Mesenchymal stem cell (in vitro differentiated cells and primary cell): Measurements from ENCODE around the gene TAAR6.
"Not testable (repeated sequence)": the region's sequence is repeated elsewhere in the genome, so short reads cannot be mapped to it uniquely, and the experiment has no call there.

Source experiments
- DNase-seq: peaks from one replicate; pipeline ENCODE4 v3.0.0-alpha.2; 2013
- H2AFZ ChIP-seq: one replicate; pipeline ENCODE4 v1.6.1; 2013; ENCODE audit warnings: low read depth, mild to moderate bottlenecking, control low read depth, inconsistent platforms, low read length, moderate library complexity
- H2AK5ac ChIP-seq: 2 replicates; pipeline ENCODE4 v1.6.1; 2013; ENCODE audit warnings: low read length, moderate library complexity, mild to moderate bottlenecking, inconsistent platforms; ENCODE audit not compliant: severe bottlenecking
- H2BK120ac ChIP-seq: one replicate; pipeline ENCODE4 v1.6.1; 2013; ENCODE audit warnings: low read depth, mild to moderate bottlenecking, inconsistent platforms, low read length, moderate library complexity
- H2BK12ac ChIP-seq, 2 experiments: one replicate each; pipeline ENCODE4 v1.6.1; 2013; ENCODE audit warnings: inconsistent platforms in 2 of 2, low read length in 2 of 2, mild to moderate bottlenecking in 2 of 2, moderate library complexity in 2 of 2, control low read depth in 1 of 2
- H2BK15ac ChIP-seq: one replicate; pipeline ENCODE4 v1.6.1; 2013; ENCODE audit warnings: mild to moderate bottlenecking, low read depth, inconsistent platforms; ENCODE audit not compliant: poor library complexity, severe bottlenecking
- H2BK5ac ChIP-seq: 2 replicates; pipeline ENCODE4 v1.6.1; 2013; ENCODE audit warnings: low read depth, mild to moderate bottlenecking, low read length, control low read depth, inconsistent platforms; ENCODE audit not compliant: poor library complexity, severe bottlenecking
- H3K14ac ChIP-seq, 2 experiments: one replicate each; pipeline ENCODE4 v1.6.1; 2013; ENCODE audit warnings: inconsistent platforms in 2 of 2, low read length in 2 of 2, control low read depth in 1 of 2, mild to moderate bottlenecking in 1 of 2, moderate library complexity in 1 of 2
- H3K18ac ChIP-seq, 2 experiments: one replicate each; pipeline ENCODE4 v1.6.1; 2013; ENCODE audit warnings: inconsistent platforms in 2 of 2, low read length in 2 of 2, control low read depth in 1 of 2, low read depth in 1 of 2, mild to moderate bottlenecking in 1 of 2
- H3K23ac ChIP-seq, 2 experiments: one replicate each; pipeline ENCODE4 v1.6.1; 2013; ENCODE audit warnings: inconsistent platforms in 2 of 2, low read length in 2 of 2, mild to moderate bottlenecking in 2 of 2, moderate library complexity in 2 of 2, control low read depth in 1 of 2
- H3K27ac ChIP-seq: 2 replicates; pipeline ENCODE4 v1.5.1; 2013; ENCODE audit warnings: mild to moderate bottlenecking, moderate library complexity, low read length, control low read depth, inconsistent platforms; ENCODE audit not compliant: poor library complexity, severe bottlenecking
- H3K27me3 ChIP-seq, 2 experiments: 2 replicates each; pipeline versions ENCODE4 v1.6.1 to v1.7.0; 2013; ENCODE audit warnings: low read length in 2 of 2, mild to moderate bottlenecking in 2 of 2, moderate library complexity in 2 of 2, control low read depth in 1 of 2, inconsistent platforms in 1 of 2; ENCODE audit not compliant: control insufficient read depth in 1 of 2, insufficient read depth in 1 of 2
- H3K36me3 ChIP-seq, 2 experiments: 2 replicates each; pipeline versions ENCODE4 v1.6.1 to v1.7.0; 2013; ENCODE audit warnings: low read length in 2 of 2, control low read depth in 1 of 2, inconsistent platforms in 1 of 2, low read depth in 1 of 2, mild to moderate bottlenecking in 1 of 2; ENCODE audit not compliant: insufficient read depth in 2 of 2, control insufficient read depth in 1 of 2
- H3K4ac ChIP-seq, 2 experiments: one replicate each; pipeline ENCODE4 v1.6.1; 2013; ENCODE audit warnings: inconsistent platforms in 2 of 2, low read length in 2 of 2, mild to moderate bottlenecking in 2 of 2, moderate library complexity in 2 of 2, control low read depth in 1 of 2, low read depth in 1 of 2
- H3K4me1 ChIP-seq: 2 replicates; pipeline ENCODE4 v1.6.1; 2013; ENCODE audit warnings: low read depth, low read length, control low read depth; ENCODE audit not compliant: control insufficient read depth, insufficient read depth
- H3K4me2 ChIP-seq: 2 replicates; pipeline ENCODE4 v1.6.1; 2013; ENCODE audit warnings: low read length, mild to moderate bottlenecking, inconsistent platforms; ENCODE audit not compliant: poor library complexity, severe bottlenecking
- H3K4me3 ChIP-seq, 2 experiments: 2 replicates each; pipeline versions ENCODE4 v1.5.1 to v1.7.0; 2013; ENCODE audit warnings: low read length in 2 of 2, mild to moderate bottlenecking in 2 of 2, control low read depth in 1 of 2, low read depth in 1 of 2; ENCODE audit not compliant: insufficient read depth in 1 of 2
- H3K79me1 ChIP-seq: replicated peaks from 2 replicates; pipeline ENCODE4 v1.6.1; 2013; ENCODE audit warnings: mild to moderate bottlenecking, control low read depth, low read length, inconsistent platforms; ENCODE audit not compliant: poor library complexity, severe bottlenecking
- H3K9ac ChIP-seq: 2 replicates; pipeline ENCODE4 v1.7.0; 2013; ENCODE audit warnings: mild to moderate bottlenecking, low read length, moderate library complexity
- H3K9me3 ChIP-seq: 2 replicates; pipeline ENCODE4 v1.7.0; 2013; ENCODE audit warnings: mild to moderate bottlenecking, low read length; ENCODE audit not compliant: control insufficient read depth
- H4K8ac ChIP-seq: one replicate; pipeline ENCODE4 v1.6.1; 2013; ENCODE audit warnings: inconsistent platforms, mild to moderate bottlenecking, low read length, moderate library complexity
- H4K91ac ChIP-seq: one replicate; pipeline ENCODE4 v1.6.1; 2013; ENCODE audit warnings: mild to moderate bottlenecking, low read length, inconsistent platforms
- WGBS: methylation state at CpG from one replicate; pipeline ENCODE4 v1.1.7; 2013; ENCODE audit warnings: mixed read lengths; 5-methylcytosine and 5-hydroxymethylcytosine counted together

TAAR6 gene

GRCh38 chr6:132551214-132551613 lies 18.9 kb upstream of the TAAR6 start:
- Histone ChIP-seq H3K4me2 (no peak overlapping the region), H3K79me1 (no peaks in the 10 kb centered on the region), H2BK15ac (no peak overlapping the region), H4K91ac (no peak overlapping the region), H3K23ac (no peak overlapping the region), H3K4me1 (no peaks in the 10 kb centered on the region), H3K4ac (no peak overlapping the region), H3K18ac (no peak overlapping the region), H2BK120ac (no peak overlapping the region), H2AK5ac (no peak overlapping the region), H2AFZ (no peak overlapping the region), H3K27me3 (peaks cover 8 to 23% of the 10 kb centered on the region in 2 experiments), H3K27ac (no peak overlapping the region), H2BK12ac (no peak overlapping the region), H3K9me3 (no peaks in the 10 kb centered on the region), H2BK5ac (no peak overlapping the region), H3K9ac (no peak overlapping the region), H4K8ac (no peak overlapping the region), H3K36me3 (no peaks in the 10 kb centered on the region), H3K4me3 (no peak overlapping the region), H3K14ac (peak overlapping the region in 1 of 2 experiments; percentile 61)
- no peak for DNase-seq
- 86% methylated on average over 4 of the region's 4 CpGs for WGBS

- H4K8ac ChIP-seq, result no peak within 1 kb of the TSS
- H2BK15ac ChIP-seq, result no peak within 1 kb of the TSS
- H3K4me2 ChIP-seq, result no peak within 1 kb of the TSS
- no peak within 1 kb of the TSS for H3K14ac ChIP-seq
- no peak within 1 kb of the TSS for H2AFZ ChIP-seq
- no peak for DNase-seq
- no peak within 1 kb of the TSS for H3K4me3 ChIP-seq
- no peaks in the 10 kb centered on the region for H3K36me3 ChIP-seq
- H3K9ac ChIP-seq, result no peak within 1 kb of the TSS
- H4K91ac ChIP-seq, result no peak within 1 kb of the TSS
- H3K27me3 ChIP-seq, result peaks cover 8 to 19% of the 10 kb centered on the region in 2 experiments
- no peak within 1 kb of the TSS for H3K23ac ChIP-seq
- WGBS, result no CpG with 5 or more reads among the region's 2 CpGs
- H3K4ac ChIP-seq, result no peak within 1 kb of the TSS
- no peak within 1 kb of the TSS for H2AK5ac ChIP-seq
- H3K27ac ChIP-seq, result no peak within 1 kb of the TSS
- H2BK120ac ChIP-seq, result no peak within 1 kb of the TSS
- H2BK5ac ChIP-seq, result no peak within 1 kb of the TSS
- no peaks in the 10 kb centered on the region for H3K9me3 ChIP-seq
- H2BK12ac ChIP-seq, result no peak within 1 kb of the TSS
- H3K79me1 ChIP-seq, result no peaks in the 10 kb centered on the region
- no peak within 1 kb of the TSS for H3K18ac ChIP-seq
- no peaks in the 10 kb centered on the region for H3K4me1 ChIP-seq
These were observed 17.8 kb upstream of the TAAR6 start, which contains the start of gene TAAR8 for GRCh38 chr6:132552372-132552771. Gene TAAR8, plus strand, starts transcription at chr6:132552672. Its CDS starts 21 bp downstream, at chr6:132552693.

GRCh38 chr6:132560087-132560486 lies 10.0 kb upstream of the TAAR6 start:
- H3K4ac ChIP-seq, H3K4me2 ChIP-seq, H2BK120ac ChIP-seq, H2AFZ ChIP-seq, H3K4me3 ChIP-seq, H2BK5ac ChIP-seq, H3K18ac ChIP-seq, H3K23ac ChIP-seq, H4K91ac ChIP-seq, H3K36me3 ChIP-seq, DNase-seq, H2BK12ac ChIP-seq, H3K9me3 ChIP-seq, H3K9ac ChIP-seq, H3K27ac ChIP-seq, H4K8ac ChIP-seq, H3K14ac ChIP-seq, H2AK5ac ChIP-seq, H3K79me1 ChIP-seq, H3K4me1 ChIP-seq, H2BK15ac ChIP-seq: not testable (repeated sequence)
- WGBS, result 73% methylated on average over 1 of the region's 3 CpGs
- H3K27me3 ChIP-seq, result peaks cover 7 to 30% of the 10 kb centered on the region in 2 experiments

GRCh38 chr6:132566404-132566803 lies 3.7 kb upstream of the TAAR6 start:
- Histone ChIP-seq H3K27ac (no peak overlapping the region), H2BK15ac (no peak overlapping the region), H2BK12ac (no peak overlapping the region), H4K91ac (no peak overlapping the region), H3K36me3 (no peaks in the 10 kb centered on the region), H2AK5ac (no peak overlapping the region), H3K4ac (no peak overlapping the region), H3K9me3 (no peaks in the 10 kb centered on the region), H3K79me1 (no peaks in the 10 kb centered on the region), H2BK120ac (no peak overlapping the region), H2BK5ac (no peak overlapping the region), H3K4me3 (no peak overlapping the region), H3K27me3 (peaks cover 11 to 49% of the 10 kb centered on the region in 2 experiments), H3K18ac (no peak overlapping the region), H3K4me2 (no peak overlapping the region), H3K23ac (no peak overlapping the region), H2AFZ (no peak overlapping the region), H4K8ac (no peak overlapping the region), H3K9ac (no peak overlapping the region), H3K4me1 (no peaks in the 10 kb centered on the region), H3K14ac (no peak overlapping the region)
- no peak for DNase-seq
- 83% methylated on average over 1 of the region's 6 CpGs for WGBS
